Prostate gland (tissue), 2 donors: ENCODE results near the gene ID3. TPM values are rescaled to one million over a fixed set of nuclear protein-coding genes. Genes with fewer than 3 reads are reported as not detected.

ENCODE experiments used
- DNase-seq: peaks from one replicate; pipeline ENCODE4 v3.0.0-alpha.2; 2019; ENCODE audit warnings: low spot score
- H3K27ac ChIP-seq, 2 donors: fragments of 200-600 bp; sonication (generic); 2 replicates each; pipeline ENCODE4 v1.5.1; 2017 to 2019
- H3K27me3 ChIP-seq: fragments of 200-600 bp; sonication (generic); replicated peaks from 2 replicates; pipeline ENCODE4 v1.5.1; 2019; ENCODE audit not compliant: insufficient read depth
- H3K36me3 ChIP-seq, 2 donors: fragments of 200-600 bp; sonication (generic); 1 replicate in 1 of 2; 2 replicates in 1 of 2; pipeline versions ENCODE4 v1.5.1 to v1.8.1; 2017 to 2019
- H3K4me1 ChIP-seq: fragments of 200-600 bp; sonication (generic); replicated peaks from 2 replicates; pipeline ENCODE4 v1.5.1; 2019
- H3K4me3 ChIP-seq, 2 donors: fragments of 200-600 bp; sonication (generic); 2 replicates each; pipeline ENCODE4 v1.5.1; 2017 to 2019
- H3K9me3 ChIP-seq: fragments of 200-600 bp; sonication (generic); 2 replicates; pipeline ENCODE4 v1.5.1; 2017
- POLR2A ChIP-seq: fragments of 450-650 bp; IDR thresholded peaks from one replicate; pipeline ENCODE4 v1.6.1; 2016; ENCODE audit warnings: antibody characterized with exemption, mild to moderate bottlenecking
- POLR2AphosphoS5 ChIP-seq: sonication (generic); formaldehyde crosslinking; IDR thresholded peaks from one replicate; pipeline ENCODE4 v1.6.1; 2017; ENCODE audit warnings: antibody characterized with exemption
- WGBS: methylation state at CpG from one replicate; pipeline ENCODE4 v1.1.5; 2018; 5-methylcytosine and 5-hydroxymethylcytosine counted together
- intact Hi-C: fragments of 100-400 bp; cut with DNase I; formaldehyde crosslinking; loops from one replicate; pipeline ENCODE4 v1.14.2; 2022
- total RNA-seq, 2 donors: library from RNA; depleted of rRNA; stranded (reverse); fragments of >200 nt; gene quantifications; one replicate each; pipeline ENCODE4 v1.1.0, GENCODE V29; 2016
- TF ChIP-seq, protein P1 (sequence below), 4 experiments: fragments of 200-600 bp in 2 of 4; fragments of 450-650 bp in 2 of 4; sonication (generic) in 2 of 4; IDR thresholded peaks; 1 replicate in 3 of 4; 2 replicates in 1 of 4; pipeline ENCODE4 v1.5.1; 2016 to 2019; ENCODE audit warnings: antibody characterized with exemption in 4 of 4, mild to moderate bottlenecking in 2 of 4, moderate library complexity in 2 of 4

The ID3 gene
- total RNA-seq, 2 donors from 2014 or later = 151 to 184 TPM

DNA sequence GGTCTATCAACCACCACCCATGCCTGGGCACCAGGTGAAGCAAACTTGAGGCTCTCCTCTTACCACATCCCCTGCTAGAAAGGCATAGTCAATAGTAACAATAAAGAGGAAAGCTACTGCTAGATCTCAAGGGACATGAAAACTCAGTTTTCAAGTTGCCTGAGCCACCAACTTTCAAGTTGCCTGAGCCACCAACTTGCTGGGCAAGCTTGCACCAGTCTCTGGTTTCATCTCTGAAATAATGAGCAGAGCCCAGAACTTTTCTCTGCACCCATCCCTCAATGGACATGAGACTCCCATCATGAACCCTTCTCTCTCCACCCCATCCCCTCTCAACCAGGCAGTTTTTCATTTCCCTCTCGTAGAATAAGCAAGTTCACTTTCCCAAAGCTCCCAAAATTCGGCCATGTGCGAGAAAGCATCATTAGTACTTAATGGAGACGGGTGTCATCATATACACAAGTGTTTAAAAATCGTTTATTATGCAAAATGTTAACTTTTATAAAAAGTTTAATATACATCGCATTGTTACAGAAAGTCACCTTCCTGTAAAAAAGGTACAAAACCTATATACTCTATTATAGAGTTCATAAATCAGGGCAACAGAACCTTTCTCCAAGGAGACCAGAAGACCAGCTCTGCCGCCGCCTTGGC, 1.7 kb downstream of the ID3 start:
- intact Hi-C loops = no loop called here
- no peaks in the 10 kb centered on the region for H3K27me3 ChIP-seq
- H3K4me1 ChIP-seq = peaks cover 8% of the 10 kb centered on the region
- H3K4me3 ChIP-seq = peak overlapping the region; percentile 78 to 80
- no peaks in the 10 kb centered on the region for H3K9me3 ChIP-seq
- TF ChIP-seq, protein P1, sequence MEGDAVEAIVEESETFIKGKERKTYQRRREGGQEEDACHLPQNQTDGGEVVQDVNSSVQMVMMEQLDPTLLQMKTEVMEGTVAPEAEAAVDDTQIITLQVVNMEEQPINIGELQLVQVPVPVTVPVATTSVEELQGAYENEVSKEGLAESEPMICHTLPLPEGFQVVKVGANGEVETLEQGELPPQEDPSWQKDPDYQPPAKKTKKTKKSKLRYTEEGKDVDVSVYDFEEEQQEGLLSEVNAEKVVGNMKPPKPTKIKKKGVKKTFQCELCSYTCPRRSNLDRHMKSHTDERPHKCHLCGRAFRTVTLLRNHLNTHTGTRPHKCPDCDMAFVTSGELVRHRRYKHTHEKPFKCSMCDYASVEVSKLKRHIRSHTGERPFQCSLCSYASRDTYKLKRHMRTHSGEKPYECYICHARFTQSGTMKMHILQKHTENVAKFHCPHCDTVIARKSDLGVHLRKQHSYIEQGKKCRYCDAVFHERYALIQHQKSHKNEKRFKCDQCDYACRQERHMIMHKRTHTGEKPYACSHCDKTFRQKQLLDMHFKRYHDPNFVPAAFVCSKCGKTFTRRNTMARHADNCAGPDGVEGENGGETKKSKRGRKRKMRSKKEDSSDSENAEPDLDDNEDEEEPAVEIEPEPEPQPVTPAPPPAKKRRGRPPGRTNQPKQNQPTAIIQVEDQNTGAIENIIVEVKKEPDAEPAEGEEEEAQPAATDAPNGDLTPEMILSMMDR (IDR thresholded peaks at IDR 0.05) = no peak
- no peak for TF ChIP-seq POLR2A
- TF ChIP-seq POLR2AphosphoS5 = no peak
- no peaks in the 10 kb centered on the region for H3K36me3 ChIP-seq
- 29% methylated on average over 8 of the region's 8 CpGs for WGBS
- H3K27ac ChIP-seq = peak overlapping the region; percentile 86 to 95
- DNase-seq = no peak

DNA sequence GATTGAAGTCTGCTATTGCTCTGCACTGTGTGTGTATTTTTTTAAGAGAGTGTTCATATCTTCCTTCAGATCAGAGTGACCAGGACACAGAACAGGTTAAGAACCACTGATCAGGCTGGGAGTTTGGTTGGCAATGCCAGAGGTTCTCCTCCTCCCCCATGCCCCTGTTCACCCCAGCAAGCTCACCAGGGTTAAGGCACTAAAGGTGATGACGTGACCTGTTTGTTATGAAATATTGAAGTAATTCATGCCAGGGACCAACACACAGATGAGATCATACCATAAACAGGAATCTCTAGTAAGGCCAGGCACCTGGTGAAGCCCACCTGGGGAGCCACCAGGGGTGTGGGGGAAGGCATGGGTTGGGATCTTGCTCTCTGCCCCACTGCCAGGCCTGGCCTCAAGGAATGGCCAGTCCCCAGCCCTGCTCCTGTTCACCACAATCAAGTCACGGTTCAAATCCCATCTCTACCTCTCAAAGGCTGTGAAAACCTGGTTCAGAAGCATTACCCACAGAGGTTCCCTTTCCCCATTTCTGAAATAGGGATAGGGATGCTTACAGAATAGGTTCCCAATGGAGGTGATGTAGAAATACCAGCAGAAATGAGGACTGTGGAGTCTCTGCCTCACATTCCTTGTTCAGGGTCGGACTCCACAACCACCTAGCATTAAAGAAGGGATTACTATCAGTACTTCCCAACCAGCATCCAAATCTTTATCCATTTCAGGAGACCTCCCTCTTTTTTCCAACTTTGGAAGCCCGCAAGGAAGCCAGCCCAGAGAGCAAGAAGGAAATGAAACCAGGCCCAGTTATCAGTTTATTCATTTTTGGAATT, 2.4 kb downstream of the ID3 start:
- WGBS = 55% methylated on average over 4 of the region's 4 CpGs
- no peaks in the 10 kb centered on the region for H3K27me3 ChIP-seq
- H3K27ac ChIP-seq = peak overlapping the region; percentile 86 to 95
- peak overlapping the region in 1 of 2 donors; percentile 80 for H3K4me3 ChIP-seq
- no peaks in the 10 kb centered on the region for H3K36me3 ChIP-seq
- intact Hi-C loops = no loop called here
- no peaks in the 10 kb centered on the region for H3K9me3 ChIP-seq
- no peak for DNase-seq
- peaks cover 8% of the 10 kb centered on the region for H3K4me1 ChIP-seq
- TF ChIP-seq, protein P1 (IDR thresholded peaks at IDR 0.05) = no peak
- TF ChIP-seq POLR2AphosphoS5 (no peak), POLR2A (no peak)

DNA sequence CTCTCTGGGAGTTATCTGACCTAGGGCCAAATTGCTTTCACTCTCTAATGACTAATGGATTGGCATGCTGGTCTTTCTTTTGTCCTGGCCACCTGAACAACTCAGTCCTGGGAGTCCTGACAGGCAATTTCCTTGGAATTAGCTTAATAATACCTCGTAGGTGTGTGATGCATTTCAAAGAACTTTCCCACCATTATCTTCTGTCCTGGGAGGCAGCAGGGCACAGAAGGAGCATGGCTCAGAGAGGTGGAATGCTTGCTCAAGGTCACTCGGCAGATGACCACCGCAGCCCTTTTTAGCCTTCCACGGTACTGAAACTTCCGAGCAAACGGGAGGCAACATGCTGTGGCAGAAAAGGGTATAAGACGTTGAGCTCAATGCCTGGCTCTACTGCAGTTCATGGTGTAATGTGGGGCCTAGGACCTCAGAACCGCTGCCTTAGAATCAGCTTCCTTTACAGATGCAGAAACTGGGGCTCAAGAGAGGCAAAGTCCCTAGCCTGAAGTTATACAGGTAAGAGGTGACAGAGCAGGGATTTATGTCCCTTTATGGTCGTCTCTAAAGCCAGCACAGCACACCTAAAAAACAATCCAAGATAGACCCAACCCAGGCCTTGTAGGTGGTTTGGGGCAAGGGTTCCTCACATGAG, 3.2 kb downstream of the ID3 start:
- H3K4me3 ChIP-seq = peak overlapping the region in 1 of 2 donors; percentile 80
- DNase-seq = no peak
- peak overlapping the region; percentile 86 to 95 for H3K27ac ChIP-seq
- H3K9me3 ChIP-seq = no peaks in the 10 kb centered on the region
- 41% methylated on average over 9 of the region's 9 CpGs for WGBS
- intact Hi-C loops = no loop called here
- TF ChIP-seq, protein P1 (IDR thresholded peaks at IDR 0.05) = no peak
- TF ChIP-seq POLR2A (no peak), POLR2AphosphoS5 (no peak)
- no peaks in the 10 kb centered on the region for H3K27me3 ChIP-seq
- H3K36me3 ChIP-seq = no peaks in the 10 kb centered on the region
- H3K4me1 ChIP-seq = peaks cover 5% of the 10 kb centered on the region

DNA sequence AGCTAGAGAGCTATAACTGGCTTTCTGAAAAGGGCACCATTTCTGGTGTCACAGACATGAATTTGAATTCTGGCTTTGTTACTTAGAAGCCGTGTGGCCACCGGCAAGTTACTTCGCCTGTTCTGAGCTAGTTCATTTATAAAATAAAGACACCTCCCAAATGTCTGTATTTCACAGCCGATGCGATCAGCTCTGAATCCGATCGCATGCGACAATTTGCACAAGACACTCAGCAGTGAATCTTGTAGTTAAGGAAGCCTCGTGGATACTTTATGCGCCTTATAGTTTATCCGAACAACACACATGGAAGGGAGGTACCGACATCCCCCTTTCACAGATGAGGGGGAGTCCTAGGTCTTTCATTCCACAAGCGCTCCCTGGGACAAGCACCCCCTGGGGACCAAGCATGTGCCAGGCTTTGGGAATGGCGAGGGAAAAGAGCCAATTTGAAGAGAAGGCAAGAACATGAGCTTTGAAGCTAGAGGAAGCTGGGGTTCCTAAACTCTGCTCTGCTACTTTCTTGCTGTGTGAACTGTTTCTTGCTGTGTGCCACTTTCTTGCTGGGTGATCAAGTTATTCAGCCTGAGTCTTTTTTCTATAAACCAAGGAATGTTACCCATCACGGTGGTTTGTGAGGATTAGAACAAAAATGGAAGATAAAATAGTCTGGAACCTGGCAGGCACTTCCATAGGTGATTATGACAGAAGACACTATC, 3.9 kb downstream of the ID3 start:
- no peaks in the 10 kb centered on the region for H3K36me3 ChIP-seq
- peak overlapping the region; percentile 55 to 65 for H3K4me3 ChIP-seq
- H3K4me1 ChIP-seq = peaks cover 5% of the 10 kb centered on the region
- peak overlapping the region; percentile 86 to 95 for H3K27ac ChIP-seq
- no peak for DNase-seq
- intact Hi-C loops = no loop called here
- H3K27me3 ChIP-seq = no peaks in the 10 kb centered on the region
- H3K9me3 ChIP-seq = no peaks in the 10 kb centered on the region
- no peak for TF ChIP-seq POLR2A
- no peak for TF ChIP-seq POLR2AphosphoS5
- TF ChIP-seq, protein P1 (IDR thresholded peaks at IDR 0.05) = no peak
- 8% methylated on average over 15 of the region's 15 CpGs for WGBS
